GM12874 (cell line): ENCODE results near the gene ZNF365.

ENCODE experiments used
- TF ChIP-seq, protein P1 (sequence below): IDR thresholded peaks from 2 replicates; pipeline ENCODE4 v1.5.1; 2011; ENCODE audit warnings: low read depth, mild to moderate bottlenecking, control low read depth, low read length, moderate library complexity; ENCODE audit not compliant: insufficient read depth

ZNF365 gene

DNA sequence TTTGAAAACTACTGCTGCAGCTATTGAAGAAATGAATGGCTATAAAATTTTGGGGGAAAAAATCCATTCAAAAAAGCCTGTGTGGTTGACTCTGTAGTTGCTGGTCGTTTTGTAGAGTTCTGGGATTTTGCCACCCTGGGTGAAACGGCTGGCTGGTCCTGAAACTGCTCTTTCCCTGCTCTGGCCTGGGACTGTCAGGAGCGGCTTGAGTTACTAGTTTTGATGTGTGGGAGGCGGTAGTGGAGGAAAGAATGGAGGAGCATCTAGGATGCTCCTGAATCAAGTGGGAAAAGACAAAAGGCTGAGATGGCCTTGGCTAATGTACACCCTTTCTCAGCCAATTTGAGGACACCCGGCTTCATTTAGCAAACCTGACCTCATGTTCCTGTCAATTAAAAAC lies 72.5 kb downstream of the ZNF365 start:
- TF ChIP-seq, protein P1, sequence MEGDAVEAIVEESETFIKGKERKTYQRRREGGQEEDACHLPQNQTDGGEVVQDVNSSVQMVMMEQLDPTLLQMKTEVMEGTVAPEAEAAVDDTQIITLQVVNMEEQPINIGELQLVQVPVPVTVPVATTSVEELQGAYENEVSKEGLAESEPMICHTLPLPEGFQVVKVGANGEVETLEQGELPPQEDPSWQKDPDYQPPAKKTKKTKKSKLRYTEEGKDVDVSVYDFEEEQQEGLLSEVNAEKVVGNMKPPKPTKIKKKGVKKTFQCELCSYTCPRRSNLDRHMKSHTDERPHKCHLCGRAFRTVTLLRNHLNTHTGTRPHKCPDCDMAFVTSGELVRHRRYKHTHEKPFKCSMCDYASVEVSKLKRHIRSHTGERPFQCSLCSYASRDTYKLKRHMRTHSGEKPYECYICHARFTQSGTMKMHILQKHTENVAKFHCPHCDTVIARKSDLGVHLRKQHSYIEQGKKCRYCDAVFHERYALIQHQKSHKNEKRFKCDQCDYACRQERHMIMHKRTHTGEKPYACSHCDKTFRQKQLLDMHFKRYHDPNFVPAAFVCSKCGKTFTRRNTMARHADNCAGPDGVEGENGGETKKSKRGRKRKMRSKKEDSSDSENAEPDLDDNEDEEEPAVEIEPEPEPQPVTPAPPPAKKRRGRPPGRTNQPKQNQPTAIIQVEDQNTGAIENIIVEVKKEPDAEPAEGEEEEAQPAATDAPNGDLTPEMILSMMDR: no peak

DNA sequence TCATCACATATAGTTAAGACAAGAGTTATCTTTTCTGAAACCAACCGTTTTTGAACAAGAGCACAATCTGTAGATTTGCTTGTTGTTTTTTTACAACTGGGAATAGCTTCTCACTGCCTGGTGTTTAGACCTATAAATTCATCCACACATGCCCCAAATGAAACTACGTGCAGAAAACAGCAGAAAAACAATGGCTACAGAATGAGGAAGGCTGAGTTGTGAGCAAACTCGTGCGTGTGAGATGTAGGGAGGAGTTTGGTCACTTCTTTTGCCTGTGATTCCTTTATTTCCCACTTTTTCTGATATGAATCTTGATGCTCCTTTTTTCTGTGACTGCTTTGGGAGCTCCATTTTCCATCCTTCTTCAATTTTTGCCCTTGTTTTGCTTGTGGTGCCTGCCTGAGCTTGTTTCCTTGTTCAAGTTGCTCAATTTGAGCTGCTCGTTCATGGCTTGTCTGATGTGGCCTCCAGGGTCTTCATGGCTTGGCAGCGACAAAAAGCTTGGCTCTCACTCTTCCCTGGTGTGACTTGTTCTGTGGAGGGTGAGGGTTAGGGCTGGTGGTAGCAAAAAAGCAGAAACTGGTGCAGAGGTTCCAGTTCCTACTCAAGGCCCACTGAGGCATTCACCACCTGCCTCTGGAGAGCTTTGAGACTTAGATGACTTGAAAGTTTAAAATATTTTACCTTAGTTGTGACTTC lies 76.9 kb downstream of the ZNF365 start:
- TF ChIP-seq, protein P1: no peak

DNA sequence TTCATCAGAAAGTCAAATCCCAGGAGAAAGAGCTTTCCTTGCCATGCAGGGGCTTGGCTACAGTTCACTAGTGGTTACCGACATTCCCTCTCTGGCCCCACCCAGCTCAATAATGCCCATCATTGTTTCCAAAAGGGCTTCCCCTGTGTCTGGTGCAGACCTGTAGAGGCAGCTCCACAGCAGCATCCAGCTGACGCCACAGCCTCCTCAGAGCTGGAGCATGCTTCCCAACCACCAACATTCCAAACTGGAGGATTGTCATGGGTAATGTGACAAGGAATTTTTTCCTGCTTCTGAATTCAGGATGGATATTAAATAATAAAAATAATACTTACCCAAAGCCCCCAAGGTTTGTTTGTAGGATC lies 77.4 kb downstream of the ZNF365 start:
- TF ChIP-seq, protein P1: no peak
